Nephron progenitor cell (in vitro differentiated cells): ENCODE measurements around the gene DPP6.

Source experiments
- DNase-seq: peaks from one replicate; pipeline ENCODE4 v3.0.0; 2021
- H3K27ac Mint-ChIP-seq: 2 replicates; pipeline ENCODE4 v1.8.0; 2021; ENCODE audit warnings: mild to moderate bottlenecking, moderate library complexity, mixed read lengths
- H3K27me3 Mint-ChIP-seq: 2 replicates; pipeline ENCODE4 v1.8.0; 2021; ENCODE audit warnings: mild to moderate bottlenecking, low read depth, mixed read lengths; ENCODE audit not compliant: poor library complexity
- H3K36me3 Mint-ChIP-seq: 2 replicates; pipeline ENCODE4 v1.8.0; 2021; ENCODE audit warnings: low read depth, mixed read lengths
- H3K4me1 Mint-ChIP-seq: 2 replicates; pipeline ENCODE4 v1.8.0; 2021; ENCODE audit warnings: mixed read lengths
- H3K4me3 Mint-ChIP-seq: 2 replicates; pipeline ENCODE4 v1.8.0; 2021; ENCODE audit warnings: mild to moderate bottlenecking, moderate library complexity, mixed read lengths
- H3K9me3 Mint-ChIP-seq: 2 replicates; pipeline ENCODE4 v1.8.0; 2021; ENCODE audit warnings: mild to moderate bottlenecking, moderate library complexity, mixed read lengths
- CTCF ChIP-seq: fragments of 200-600 bp; sonication (generic); IDR thresholded peaks from 2 replicates; pipeline ENCODE4 v1.5.0; 2021; ENCODE audit warnings: antibody characterized with exemption

The DPP6 gene

DNA sequence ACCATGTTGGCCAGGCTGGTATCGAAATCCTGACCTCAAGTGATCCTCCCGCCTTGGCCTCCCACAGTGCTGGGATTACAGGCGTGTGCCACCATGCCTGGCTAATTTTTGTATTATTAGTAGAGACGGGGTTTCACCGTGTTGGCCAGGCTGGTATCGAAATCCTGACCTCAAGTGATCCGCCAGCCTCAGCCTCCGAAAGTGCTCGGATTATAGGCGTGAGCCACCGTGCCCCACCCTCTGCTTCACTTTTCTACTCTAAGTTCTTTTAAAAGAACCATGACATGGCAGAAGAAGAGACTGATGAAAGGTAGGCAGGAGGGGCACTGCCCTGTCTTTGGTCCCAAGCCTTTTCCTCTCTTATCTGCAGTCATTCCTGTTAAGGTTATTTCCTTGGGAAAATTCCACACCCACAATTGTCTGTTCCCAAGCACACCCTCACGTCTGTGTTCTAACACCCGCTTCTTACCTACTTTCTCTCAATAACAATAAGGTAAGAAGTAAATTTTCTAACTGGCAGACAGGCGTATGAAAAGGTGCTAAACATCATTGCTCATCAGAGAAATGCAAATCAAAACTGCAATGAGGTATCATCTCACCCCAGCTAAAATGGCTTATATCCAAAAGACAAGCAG is 291.7 kb downstream of the DPP6 start:
- no peak for DNase-seq
- H3K27ac Mint-ChIP-seq, result no peak overlapping the region
- H3K4me3 Mint-ChIP-seq, result no peak overlapping the region
- H3K9me3 Mint-ChIP-seq, result no peaks in the 10 kb centered on the region
- peaks cover 4% of the 10 kb centered on the region for H3K27me3 Mint-ChIP-seq
- no peak for TF ChIP-seq CTCF
- H3K36me3 Mint-ChIP-seq, result no peaks in the 10 kb centered on the region
- H3K4me1 Mint-ChIP-seq, result no peaks in the 10 kb centered on the region

DNA sequence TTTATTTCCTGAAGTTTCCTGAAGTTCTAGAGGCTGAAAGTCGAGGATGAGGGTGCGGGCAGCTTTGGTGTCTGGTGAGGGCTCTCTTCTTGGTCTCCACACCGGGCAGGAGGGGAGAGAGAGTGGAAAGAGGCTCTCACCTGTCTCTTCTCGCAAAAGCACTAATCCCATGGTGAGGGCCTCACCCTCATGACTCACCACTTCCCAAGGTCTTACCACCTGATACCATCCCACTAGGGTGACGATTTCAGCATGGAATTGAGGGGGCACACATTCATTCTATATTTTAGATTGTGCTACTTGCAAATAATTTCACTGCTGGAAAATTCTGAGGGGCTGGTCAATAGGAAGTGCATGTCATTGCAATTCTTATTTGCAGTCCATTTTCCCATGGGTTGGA is 292.9 kb downstream of the DPP6 start:
- no peak for DNase-seq
- Mint-ChIP-seq H3K27me3 (peaks cover 4% of the 10 kb centered on the region), H3K9me3 (peaks cover 2% of the 10 kb centered on the region), H3K27ac (no peak overlapping the region), H3K4me3 (no peak overlapping the region), H3K36me3 (no peaks in the 10 kb centered on the region), H3K4me1 (no peaks in the 10 kb centered on the region)
- no peak for TF ChIP-seq CTCF

DNA sequence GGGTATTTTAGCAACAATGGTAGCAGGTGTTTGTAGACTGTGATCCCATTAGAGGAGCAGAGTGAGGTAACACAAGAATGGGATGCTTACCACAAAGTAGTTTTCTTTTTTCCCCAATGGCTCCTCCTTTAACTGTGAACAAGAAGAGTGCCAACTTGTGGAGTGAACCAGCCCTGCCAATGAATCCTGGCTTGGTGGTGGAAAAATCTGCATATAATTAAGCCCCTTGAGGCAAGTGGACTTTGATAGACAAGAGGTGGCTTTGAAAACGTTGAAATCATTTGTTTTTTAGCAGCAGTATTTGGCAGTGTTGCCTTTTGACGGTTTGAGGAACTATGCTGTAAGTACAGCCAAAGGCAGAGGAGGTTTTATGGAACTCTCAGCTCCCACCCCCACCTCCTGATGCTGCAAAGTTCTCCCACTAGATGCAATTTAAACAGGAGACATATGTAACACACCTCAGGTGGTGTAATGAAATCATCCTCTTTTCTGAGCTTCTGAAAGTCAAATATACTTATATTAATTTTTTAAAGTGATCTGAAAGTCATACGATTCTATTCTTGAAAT is 295.6 kb downstream of the DPP6 start:
- no peaks in the 10 kb centered on the region for H3K36me3 Mint-ChIP-seq
- H3K27me3 Mint-ChIP-seq, result peaks cover 4% of the 10 kb centered on the region
- no peak for DNase-seq
- H3K27ac Mint-ChIP-seq, result no peak overlapping the region
- H3K4me3 Mint-ChIP-seq, result no peak overlapping the region
- H3K9me3 Mint-ChIP-seq, result peaks cover 3% of the 10 kb centered on the region
- no peak for TF ChIP-seq CTCF
- H3K4me1 Mint-ChIP-seq, result no peaks in the 10 kb centered on the region

DNA sequence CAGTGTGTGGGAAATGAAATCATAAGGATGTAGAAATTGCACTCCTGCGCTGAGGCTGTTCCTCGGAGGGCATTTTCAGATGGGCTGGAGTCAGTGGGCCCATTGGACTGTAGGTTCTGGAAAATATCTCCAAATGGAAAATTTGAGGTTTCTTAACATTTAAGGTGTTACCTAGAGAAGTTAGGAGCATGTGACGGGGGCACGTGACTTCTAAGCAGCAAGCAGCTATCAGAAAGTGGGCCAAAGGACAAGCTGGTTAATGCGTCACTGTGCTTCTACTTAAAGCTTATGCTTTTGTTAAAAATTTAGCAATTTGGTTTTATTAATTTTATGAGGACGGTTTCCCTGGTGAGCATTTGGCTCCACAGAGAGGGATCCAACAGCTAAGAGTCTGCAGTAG is 298.7 kb downstream of the DPP6 start:
- H3K9me3 Mint-ChIP-seq, result peaks cover 3% of the 10 kb centered on the region

DNA sequence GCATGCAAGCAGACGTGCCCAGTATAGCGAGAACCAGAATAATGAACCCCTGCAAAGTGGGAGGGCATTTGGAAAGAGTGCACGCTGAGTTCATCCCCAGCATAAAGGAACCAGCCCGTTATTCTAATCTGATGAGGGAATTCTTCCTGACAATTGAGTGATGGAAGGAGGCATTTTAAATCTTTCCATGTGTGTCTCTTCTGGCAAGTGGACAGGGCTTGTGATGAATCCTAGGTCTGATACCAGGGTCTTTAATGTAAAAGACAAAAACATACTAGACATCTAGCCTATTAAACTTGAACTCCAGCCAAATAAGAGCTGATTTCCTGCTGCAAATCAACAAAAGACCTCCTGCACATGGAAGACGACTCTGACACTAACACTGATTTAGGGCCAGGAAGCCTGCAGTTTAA is 301.2 kb downstream of the DPP6 start:
- Mint-ChIP-seq H3K4me3 (no peak overlapping the region), H3K27ac (no peak overlapping the region), H3K27me3 (no peaks in the 10 kb centered on the region), H3K4me1 (no peaks in the 10 kb centered on the region), H3K36me3 (no peaks in the 10 kb centered on the region), H3K9me3 (peaks cover 3% of the 10 kb centered on the region)
- DNase-seq, result no peak
- TF ChIP-seq CTCF, result no peak

More for the DNA sequence above, 298.7 kb downstream of the DPP6 start:
- Mint-ChIP-seq H3K36me3 (no peaks in the 10 kb centered on the region), H3K4me3 (no peak overlapping the region), H3K4me1 (no peaks in the 10 kb centered on the region), H3K27ac (no peak overlapping the region), H3K27me3 (peaks cover under 1% of the 10 kb centered on the region)
- no peak for DNase-seq
- TF ChIP-seq CTCF, result no peak

GRCh38 chr7:154364170-154364569 is 312.0 kb downstream of the DPP6 start:
- TF ChIP-seq CTCF, result no peak
- Mint-ChIP-seq H3K27ac (no peak overlapping the region), H3K4me3 (no peak overlapping the region), H3K36me3 (no peaks in the 10 kb centered on the region), H3K4me1 (no peaks in the 10 kb centered on the region), H3K9me3 (no peaks in the 10 kb centered on the region), H3K27me3 (peaks cover 2% of the 10 kb centered on the region)
- no peak for DNase-seq
